Fibroblast of lung (primary cell): Measurements from ENCODE around the gene TGFBR2. TPM values are rescaled to one million over a fixed set of nuclear protein-coding genes. Genes with fewer than 3 reads are reported as not detected.
A peak's percentile ranks its signal among the peaks of the same experiment; 100 is the strongest.

Experiments used
- DNase-seq, 2 donors: peaks; one replicate each; pipeline versions ENCODE4 v3.0.0 to v3.0.0-alpha.2; 2010; ENCODE audit warnings: low read depth in 2 of 2
- H2AFZ ChIP-seq: 2 replicates; pipeline ENCODE4 v1.5.1; 2012; ENCODE audit warnings: low read length, control low read depth, inconsistent platforms
- H3K27ac ChIP-seq: 2 replicates; pipeline ENCODE4 v1.5.1; 2011; ENCODE audit warnings: low read length, control low read depth; ENCODE audit not compliant: insufficient read depth
- H3K27me3 ChIP-seq: 2 replicates; pipeline ENCODE4 v1.5.1; 2011; ENCODE audit warnings: mild to moderate bottlenecking, low read length; ENCODE audit not compliant: control insufficient read depth, insufficient read depth
- H3K36me3 ChIP-seq: 2 replicates; pipeline ENCODE4 v1.5.1; 2011; ENCODE audit warnings: low read length; ENCODE audit not compliant: control insufficient read depth, insufficient read depth
- H3K4me1 ChIP-seq: 2 replicates; pipeline ENCODE4 v1.5.1; 2011; ENCODE audit warnings: low read length; ENCODE audit not compliant: control insufficient read depth, insufficient read depth; ENCODE audit errors: extremely low read depth
- H3K4me2 ChIP-seq: 2 replicates; pipeline ENCODE4 v1.5.1; 2011; ENCODE audit warnings: low read length, control low read depth; ENCODE audit not compliant: insufficient read depth; ENCODE audit errors: extremely low read depth
- H3K4me3 ChIP-seq, 4 experiments: fragments of 200-600 bp in 1 of 4; sonication (generic) in 1 of 4; replicated peaks in 1 of 4; 2 replicates each; pipeline ENCODE4 v1.5.1; 2011 to 2016; ENCODE audit warnings: low read length in 4 of 4, low read depth in 3 of 4, mild to moderate bottlenecking in 3 of 4, control low read depth in 2 of 4, inconsistent platforms in 1 of 4, mixed read lengths in 1 of 4; ENCODE audit not compliant: insufficient read depth in 1 of 4; ENCODE audit errors: control extremely low read depth in 1 of 4
- H3K79me2 ChIP-seq: 2 replicates; pipeline ENCODE4 v1.5.1; 2012; ENCODE audit warnings: mild to moderate bottlenecking, low read length, inconsistent platforms; ENCODE audit not compliant: control insufficient read depth, insufficient read depth
- H3K9ac ChIP-seq: 2 replicates; pipeline ENCODE4 v1.5.1; 2011; ENCODE audit warnings: mild to moderate bottlenecking, low read length, control low read depth; ENCODE audit not compliant: insufficient read depth
- H3K9me3 ChIP-seq: 2 replicates; pipeline ENCODE4 v1.5.1; 2012; ENCODE audit warnings: low read depth, low read length; ENCODE audit not compliant: control insufficient read depth, insufficient read depth
- H4K20me1 ChIP-seq: 2 replicates; pipeline ENCODE4 v1.5.1; 2011; ENCODE audit warnings: low read length; ENCODE audit not compliant: control insufficient read depth, insufficient read depth; ENCODE audit errors: extremely low read depth
- EZH2 ChIP-seq: IDR thresholded peaks from 2 replicates; pipeline ENCODE4 v1.5.1; 2012; ENCODE audit warnings: low read length, control low read depth, mild to moderate bottlenecking; ENCODE audit errors: missing control alignments
- polyA plus RNA-seq, 2 donors: library from polyadenylated mRNA; depleted of rRNA in 1 of 2; stranded (reverse) in 1 of 2; unstranded in 1 of 2; fragments of >200 nt; gene quantifications; 2 replicates each; pipeline ENCODE4 v1.2.1, GENCODE V29; 2011 to 2012; ENCODE audit warnings: missing spikeins in 1 of 2
- total RNA-seq: library from RNA; depleted of rRNA; stranded (reverse); fragments of >200 nt; gene quantifications from 2 replicates; pipeline ENCODE4 v1.2.1, GENCODE V29; 2014
- TF ChIP-seq, protein P1 (sequence below), 2 donors: IDR thresholded peaks in 1 of 2; conservative IDR thresholded peaks in 1 of 2; 1 replicate in 1 of 2; 2 replicates in 1 of 2; pipeline ENCODE4 v1.5.1; 2011 to 2012; ENCODE audit warnings: low read length in 2 of 2, control low read depth in 1 of 2, inconsistent platforms in 1 of 2, low read depth in 1 of 2, mild to moderate bottlenecking in 1 of 2

The TGFBR2 gene
- total and polyA plus RNA-seq, 2 donors (not counting 1 experiment from before 2014, with no cell fraction given) = 93.0 to 126 TPM

GRCh38 chr3:30713885-30714503 is 107.6 kb downstream of the TGFBR2 start:
- TF ChIP-seq, protein P1, sequence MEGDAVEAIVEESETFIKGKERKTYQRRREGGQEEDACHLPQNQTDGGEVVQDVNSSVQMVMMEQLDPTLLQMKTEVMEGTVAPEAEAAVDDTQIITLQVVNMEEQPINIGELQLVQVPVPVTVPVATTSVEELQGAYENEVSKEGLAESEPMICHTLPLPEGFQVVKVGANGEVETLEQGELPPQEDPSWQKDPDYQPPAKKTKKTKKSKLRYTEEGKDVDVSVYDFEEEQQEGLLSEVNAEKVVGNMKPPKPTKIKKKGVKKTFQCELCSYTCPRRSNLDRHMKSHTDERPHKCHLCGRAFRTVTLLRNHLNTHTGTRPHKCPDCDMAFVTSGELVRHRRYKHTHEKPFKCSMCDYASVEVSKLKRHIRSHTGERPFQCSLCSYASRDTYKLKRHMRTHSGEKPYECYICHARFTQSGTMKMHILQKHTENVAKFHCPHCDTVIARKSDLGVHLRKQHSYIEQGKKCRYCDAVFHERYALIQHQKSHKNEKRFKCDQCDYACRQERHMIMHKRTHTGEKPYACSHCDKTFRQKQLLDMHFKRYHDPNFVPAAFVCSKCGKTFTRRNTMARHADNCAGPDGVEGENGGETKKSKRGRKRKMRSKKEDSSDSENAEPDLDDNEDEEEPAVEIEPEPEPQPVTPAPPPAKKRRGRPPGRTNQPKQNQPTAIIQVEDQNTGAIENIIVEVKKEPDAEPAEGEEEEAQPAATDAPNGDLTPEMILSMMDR (conservative IDR thresholded peaks at IDR 0.05 in 1 of 2, IDR thresholded peaks at IDR 0.05 in 1 of 2; ENCODE audit: low read depth in 1 of 2, low read length in 2 of 2) = no peak
- TF ChIP-seq EZH2 = no peak
- no peak overlapping the region for H3K27ac ChIP-seq
- H3K4me1 ChIP-seq = no peaks in the 10 kb centered on the region
- no peak overlapping the region for H3K4me3 ChIP-seq
- peak in 1 of 2 donors; percentile 7 for DNase-seq
- H3K9ac ChIP-seq = no peak overlapping the region
- no peaks in the 10 kb centered on the region for H4K20me1 ChIP-seq
- H3K79me2 ChIP-seq = no peaks in the 10 kb centered on the region
- no peaks in the 10 kb centered on the region for H3K27me3 ChIP-seq
- no peaks in the 10 kb centered on the region for H3K9me3 ChIP-seq
- no peaks in the 10 kb centered on the region for H3K36me3 ChIP-seq
- no peak overlapping the region for H2AFZ ChIP-seq
- no peak overlapping the region for H3K4me2 ChIP-seq

DNA sequence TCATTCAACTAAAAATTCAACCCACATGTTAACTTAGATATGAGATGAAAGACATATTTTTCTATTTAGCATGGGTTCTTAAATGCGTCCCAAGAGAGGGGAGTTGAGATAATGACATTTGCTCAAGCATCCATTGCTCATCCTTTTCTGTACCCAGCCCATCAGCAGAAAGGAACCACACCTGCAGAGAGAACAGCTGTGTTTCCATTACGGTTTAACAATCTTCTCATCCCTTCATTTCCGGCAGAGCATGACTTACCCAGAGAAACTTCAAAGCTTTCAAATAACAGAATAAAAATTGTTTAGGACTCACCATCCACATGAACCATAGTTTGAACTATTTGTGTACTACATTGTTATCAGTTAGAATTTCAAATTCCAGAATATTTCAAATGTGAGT is 113.1 kb downstream of the TGFBR2 start:
- Histone ChIP-seq H4K20me1 (no peaks in the 10 kb centered on the region), H3K9ac (no peak overlapping the region), H3K36me3 (no peaks in the 10 kb centered on the region), H3K27ac (no peak overlapping the region), H3K79me2 (no peaks in the 10 kb centered on the region), H3K4me1 (peaks cover 4% of the 10 kb centered on the region), H3K9me3 (no peaks in the 10 kb centered on the region), H3K4me2 (no peak overlapping the region), H3K27me3 (no peaks in the 10 kb centered on the region), H3K4me3 (no peak overlapping the region), H2AFZ (no peak overlapping the region)
- TF ChIP-seq EZH2 = no peak
- TF ChIP-seq, protein P1 (conservative IDR thresholded peaks at IDR 0.05 in 1 of 2, IDR thresholded peaks at IDR 0.05 in 1 of 2; ENCODE audit: low read depth in 1 of 2, low read length in 2 of 2) = no peak
- DNase-seq = no peak

DNA sequence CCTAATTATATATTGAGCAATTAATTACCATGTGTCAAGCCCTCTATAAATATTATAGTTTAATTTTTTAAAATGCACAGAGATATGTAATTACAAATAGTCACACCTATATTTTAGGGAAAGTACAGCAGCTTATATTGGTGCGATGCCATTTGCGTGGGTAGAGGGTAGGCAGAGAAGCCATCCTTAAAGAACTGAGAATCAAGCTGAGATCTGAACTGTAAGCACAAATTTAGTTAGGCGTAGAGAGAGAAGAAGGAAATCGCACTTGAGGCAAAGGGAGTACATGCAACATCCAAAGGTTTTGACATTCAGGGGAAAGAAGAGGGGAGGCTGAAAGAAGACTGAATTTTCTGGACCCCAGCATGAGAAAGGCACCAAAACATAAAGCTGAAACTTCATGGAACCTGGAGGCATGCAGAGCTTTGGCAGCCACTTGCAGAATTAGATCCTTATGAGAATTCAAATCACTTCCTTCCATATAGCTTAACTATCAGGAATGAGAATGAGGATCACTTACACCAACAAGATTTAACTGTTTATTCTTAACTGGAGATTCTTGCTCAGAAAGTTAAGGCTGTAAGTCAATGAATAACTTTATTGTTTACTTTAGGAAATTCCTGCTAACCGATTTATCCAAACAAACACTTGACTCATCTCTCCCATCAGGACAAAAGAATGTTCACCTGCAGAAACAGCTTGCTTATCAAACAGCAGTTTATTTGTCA is 114.3 kb downstream of the TGFBR2 start:
- TF ChIP-seq, protein P1 (conservative IDR thresholded peaks at IDR 0.05 in 1 of 2, IDR thresholded peaks at IDR 0.05 in 1 of 2; ENCODE audit: low read depth in 1 of 2, low read length in 2 of 2) = no peak
- TF ChIP-seq EZH2 = no peak
- Histone ChIP-seq H3K27ac (peak overlapping the region; percentile 63), H3K9me3 (no peaks in the 10 kb centered on the region), H3K79me2 (no peaks in the 10 kb centered on the region), H3K4me3 (no peak overlapping the region), H4K20me1 (no peaks in the 10 kb centered on the region), H3K4me2 (peak overlapping the region; percentile 30), H3K27me3 (no peaks in the 10 kb centered on the region), H3K9ac (no peak overlapping the region), H3K4me1 (peaks cover 4% of the 10 kb centered on the region), H3K36me3 (no peaks in the 10 kb centered on the region), H2AFZ (no peak overlapping the region)
- DNase-seq = peak; percentile 83 to 86
